Smooth muscle cell (in vitro differentiated cells): Measurements from ENCODE around the gene THBD. TPM values are rescaled to one million over a fixed set of nuclear protein-coding genes. Genes with fewer than 3 reads are reported as not detected.

Source experiments
- DNase-seq: peaks from one replicate; lab custom pipeline; 2025; ENCODE audit not compliant: unreplicated experiment; lab: John Stamatoyannopoulos, UW
- H2AFZ ChIP-seq: fragments of 200-600 bp; sonication (generic); 2 replicates; pipeline ENCODE4 v1.6.0; 2016; ENCODE audit warnings: antibody characterized with exemption, low read depth, mild to moderate bottlenecking
- H3F3A ChIP-seq: fragments of 200-600 bp; sonication (generic); 2 replicates; pipeline ENCODE4 v1.6.0; 2017; ENCODE audit warnings: antibody characterized with exemption, low read depth
- H3K27ac ChIP-seq: fragments of 200-600 bp; sonication (generic); 2 replicates; pipeline ENCODE4 v1.5.1; 2016; ENCODE audit warnings: low read depth, mild to moderate bottlenecking
- H3K27me3 ChIP-seq: fragments of 200-600 bp; sonication (generic); 2 replicates; pipeline ENCODE4 v1.6.1; 2016; ENCODE audit warnings: low read depth, mild to moderate bottlenecking
- H3K36me3 ChIP-seq: fragments of 200-600 bp; sonication (generic); 2 replicates; pipeline ENCODE4 v1.5.1; 2016; ENCODE audit warnings: low read depth
- H3K4me1 ChIP-seq: fragments of 200-600 bp; sonication (generic); 2 replicates; pipeline ENCODE4 v1.5.1; 2016; ENCODE audit warnings: low read depth
- H3K4me2 ChIP-seq: fragments of 200-600 bp; sonication (generic); 2 replicates; pipeline ENCODE4 v1.6.0; 2016; ENCODE audit warnings: mild to moderate bottlenecking
- H3K4me3 ChIP-seq: fragments of 200-600 bp; sonication (generic); 2 replicates; pipeline ENCODE4 v1.5.1; 2016; ENCODE audit warnings: mild to moderate bottlenecking
- H3K79me2 ChIP-seq: fragments of 200-600 bp; sonication (generic); 2 replicates; pipeline ENCODE4 v1.6.0; 2016; ENCODE audit warnings: low read depth, mild to moderate bottlenecking
- H3K9ac ChIP-seq: fragments of 200-600 bp; sonication (generic); 2 replicates; pipeline ENCODE4 v1.6.0; 2016; ENCODE audit warnings: low read depth
- H3K9me3 ChIP-seq: fragments of 200-600 bp; sonication (generic); replicated peaks from 2 replicates; pipeline ENCODE4 v1.5.1; 2016; ENCODE audit warnings: low read depth
- H4K20me1 ChIP-seq: fragments of 200-600 bp; sonication (generic); 2 replicates; pipeline ENCODE4 v1.6.0; 2016; ENCODE audit warnings: low read depth
- CTCF ChIP-seq: fragments of 200-600 bp; sonication (generic); IDR thresholded peaks from 2 replicates; pipeline ENCODE4 v1.5.1; 2017; ENCODE audit warnings: borderline replicate concordance, mild to moderate bottlenecking, antibody characterized with exemption; ENCODE audit not compliant: insufficient read depth, poor library complexity, severe bottlenecking
- WGBS: methylation state at CpG from one replicate; pipeline ENCODE4 v1.1.7; 2016; ENCODE audit warnings: low lambda C conversion rate; 5-methylcytosine and 5-hydroxymethylcytosine counted together
- polyA plus RNA-seq: library from polyadenylated mRNA; unstranded; fragments of >200 nt; fragmentation: Nextera tagmentation; extraction: Ambion mirVana; gene quantifications from 2 replicates; pipeline ENCODE4 v1.2.1, GENCODE V29; 2016
- total RNA-seq: library from RNA; depleted of rRNA; stranded (reverse); fragments of >200 nt; gene quantifications from 2 replicates; pipeline ENCODE4 v1.2.3, GENCODE V29; 2014

The THBD gene
- total and polyA plus RNA-seq, 2 experiments from 2014 or later = 9.9 to 10.0 TPM

DNA sequence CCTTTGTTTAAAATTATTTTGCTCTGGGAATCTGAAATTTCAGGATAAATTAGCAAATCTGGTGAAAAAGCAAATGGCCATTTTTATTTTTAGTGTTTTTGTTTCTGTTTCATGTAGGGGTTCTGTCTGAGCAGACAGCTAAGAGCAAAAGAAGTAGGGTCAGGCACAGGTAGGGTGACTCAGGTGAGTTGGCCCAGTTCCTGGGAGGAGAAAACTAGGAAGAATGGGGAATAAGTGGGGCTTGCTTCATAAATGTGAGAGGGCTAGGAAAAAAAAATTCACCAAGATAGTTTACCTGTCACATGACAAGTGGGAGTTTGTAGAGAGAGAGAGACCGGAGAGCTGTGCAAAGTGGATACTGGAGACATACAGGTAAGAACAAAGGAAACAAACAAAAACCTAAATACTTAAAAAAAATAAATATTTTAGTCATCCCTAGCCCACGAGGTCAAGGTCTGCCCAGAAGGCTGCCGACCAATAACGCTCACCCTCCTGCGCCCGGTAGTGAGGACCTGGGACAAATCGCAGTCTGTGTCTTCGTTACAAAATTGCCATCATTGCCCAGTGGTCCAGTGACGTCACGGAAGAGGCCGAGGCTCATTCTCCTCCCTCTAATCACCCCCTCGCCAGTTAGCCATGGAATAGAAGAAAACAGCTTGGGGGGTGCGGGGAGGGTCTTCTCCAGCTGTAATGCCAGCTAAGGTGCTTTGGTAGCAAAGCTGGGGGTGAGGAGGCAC, 2.3 kb downstream of the THBD start:
- Histone ChIP-seq H3K9ac (no peak overlapping the region), H3F3A (no peaks in the 10 kb centered on the region), H3K36me3 (no peaks in the 10 kb centered on the region), H4K20me1 (no peaks in the 10 kb centered on the region), H3K9me3 (no peaks in the 10 kb centered on the region), H3K4me1 (peaks cover 17% of the 10 kb centered on the region), H3K4me3 (peak overlapping the region; percentile 55), H3K27ac (peak overlapping the region; percentile 36), H3K79me2 (no peaks in the 10 kb centered on the region), H2AFZ (no peak overlapping the region), H3K27me3 (peaks cover 31% of the 10 kb centered on the region), H3K4me2 (peak overlapping the region; percentile 88)
- no peak for DNase-seq
- WGBS = 70% methylated on average over 13 of the region's 13 CpGs
- TF ChIP-seq CTCF = no peak

GRCh38 chr20:23046431-23046830, 3.0 kb downstream of the THBD start:
- no peaks in the 10 kb centered on the region for H3K9me3 ChIP-seq
- H3K27ac ChIP-seq = peak overlapping the region; percentile 36
- TF ChIP-seq CTCF = no peak
- DNase-seq = no peak
- peaks cover 31% of the 10 kb centered on the region for H3K27me3 ChIP-seq
- H3K4me2 ChIP-seq = peak overlapping the region; percentile 88
- no peak overlapping the region for H3K9ac ChIP-seq
- no peaks in the 10 kb centered on the region for H3F3A ChIP-seq
- H4K20me1 ChIP-seq = no peaks in the 10 kb centered on the region
- H3K4me1 ChIP-seq = peaks cover 15% of the 10 kb centered on the region
- no peak overlapping the region for H2AFZ ChIP-seq
- peak overlapping the region; percentile 55 for H3K4me3 ChIP-seq
- no peaks in the 10 kb centered on the region for H3K79me2 ChIP-seq
- no peaks in the 10 kb centered on the region for H3K36me3 ChIP-seq

- Histone ChIP-seq H3K79me2 (no peaks in the 10 kb centered on the region), H3K9me3 (no peaks in the 10 kb centered on the region), H3K4me2 (no peak overlapping the region), H3K9ac (no peak overlapping the region), H3K4me3 (no peak overlapping the region), H3K27ac (no peak overlapping the region), H2AFZ (no peak overlapping the region), H3K27me3 (peaks cover 44% of the 10 kb centered on the region), H3K36me3 (no peaks in the 10 kb centered on the region), H3F3A (no peaks in the 10 kb centered on the region), H3K4me1 (peaks cover 3% of the 10 kb centered on the region), H4K20me1 (no peaks in the 10 kb centered on the region)
- 92% methylated on average over 6 of the region's 6 CpGs for WGBS
- no peak for DNase-seq
- TF ChIP-seq CTCF = no peak
Measured at GRCh38 chr20:23043376-23043775, 6.1 kb downstream of the THBD start.

- no peaks in the 10 kb centered on the region for H4K20me1 ChIP-seq
- TF ChIP-seq CTCF = no peak
- no peak overlapping the region for H3K4me3 ChIP-seq
Measured at GRCh38 chr20:23042270-23042669, 7.2 kb downstream of the THBD start.

More at GRCh38 chr20:23042270-23042669, 7.2 kb downstream of the THBD start:
- no peaks in the 10 kb centered on the region for H3K9me3 ChIP-seq
- no peaks in the 10 kb centered on the region for H3F3A ChIP-seq
- no peaks in the 10 kb centered on the region for H3K4me1 ChIP-seq
- peaks cover 43% of the 10 kb centered on the region for H3K27me3 ChIP-seq
- H3K4me2 ChIP-seq = no peak overlapping the region
- H3K9ac ChIP-seq = no peak overlapping the region
- H3K36me3 ChIP-seq = no peaks in the 10 kb centered on the region
- H3K79me2 ChIP-seq = no peaks in the 10 kb centered on the region
- H3K27ac ChIP-seq = no peak overlapping the region
- DNase-seq = no peak
- no peak overlapping the region for H2AFZ ChIP-seq
- WGBS = 75% methylated on average over 3 of the region's 3 CpGs
